Heart right ventricle (tissue), 16 donors: ENCODE measurements around the gene TRIM32. TPM values are rescaled to one million over a fixed set of nuclear protein-coding genes. Genes with fewer than 3 reads are reported as not detected.
A peak's percentile ranks its signal among the peaks of the same experiment; 100 is the strongest.

Experiments used
- ATAC-seq, 8 donors: fragments of 200-7000 bp; cut with Tn5 transposase; one replicate each; pipeline ENCODE4 v1.9.1; 2020; ENCODE audit warnings: mild to moderate bottlenecking in 8 of 8, moderate library complexity in 8 of 8, moderate number of reproducible peaks in 1 of 8
- DNase-seq, 2 donors: peaks; one replicate each; pipeline ENCODE4 v3.0.0-alpha.2; 2020
- H3K27ac ChIP-seq, 10 donors: fragments of 200-600 bp; sonication (generic) in 2 of 10; one replicate each; pipeline versions ENCODE4 v1.5.0 to v1.8.0; 2020 to 2022; ENCODE audit warnings: mild to moderate bottlenecking in 3 of 10
- H3K27me3 ChIP-seq, 7 donors: fragments of 200-600 bp; one replicate each; pipeline ENCODE4 v1.8.0; 2021 to 2022; ENCODE audit warnings: mild to moderate bottlenecking in 2 of 7
- H3K36me3 ChIP-seq, 9 donors: fragments of 200-600 bp; sonication (generic) in 1 of 9; one replicate each; pipeline versions ENCODE4 v1.5.0 to v1.8.0; 2020 to 2022; ENCODE audit warnings: mild to moderate bottlenecking in 2 of 9
- H3K4me1 ChIP-seq, 9 donors: fragments of 200-600 bp; sonication (generic) in 1 of 9; one replicate each; pipeline versions ENCODE4 v1.5.0 to v1.8.0; 2020 to 2022; ENCODE audit warnings: mild to moderate bottlenecking in 4 of 9
- H3K4me3 ChIP-seq, 10 donors: fragments of 200-600 bp; sonication (generic) in 2 of 10; one replicate each; pipeline versions ENCODE4 v1.5.0 to v1.8.0; 2020 to 2022; ENCODE audit warnings: mild to moderate bottlenecking in 7 of 10, moderate library complexity in 2 of 10
- H3K9me3 ChIP-seq, 11 donors: fragments of 200-600 bp in 10 of 11; sonication (generic) in 2 of 11; one replicate each; pipeline versions ENCODE4 v1.5.0 to v1.8.0; 2013 to 2022; ENCODE audit warnings: mild to moderate bottlenecking in 2 of 11, control low read depth in 1 of 11, moderate library complexity in 1 of 11
- WGBS, 2 donors: extraction: QIAGEN DNeasy Blood & Tissue Kit; methylation state at CpG; one replicate each; pipeline ENCODE4 v1.1.7; 2013; ENCODE audit warnings: inconsistent platforms in 1 of 2; 5-methylcytosine and 5-hydroxymethylcytosine counted together
- intact Hi-C, 10 donors: fragments of 100-400 bp; cut with DNase I; formaldehyde crosslinking; loops; one replicate each; pipeline versions ENCODE4 v1.11.1 to v1.14.2; 2022
- polyA plus RNA-seq, 2 donors: library from polyadenylated mRNA; stranded (reverse); fragments of 200-250 nt; gene quantifications; one replicate each; pipeline ENCODE4 v1.2.3, GENCODE V29; 2013
- total RNA-seq, 10 donors: library from RNA; stranded (reverse); fragmentation: NEBNext Ultra II Directional in 3 of 10; extraction: Animal tissue kit (Norgen Biotek cat#: 25700) in 3 of 10; gene quantifications; one replicate each; pipeline versions ENCODE4 v1.2.1 to v1.2.4, GENCODE V29; 2021 to 2023
- TF ChIP-seq, protein P1 (sequence below), 9 donors: fragments of 200-600 bp; sonication (generic) in 2 of 9; IDR thresholded peaks; one replicate each; pipeline versions ENCODE4 v1.5.0 to v1.8.0; 2021 to 2022; ENCODE audit warnings: antibody characterized with exemption in 9 of 9, mild to moderate bottlenecking in 5 of 9, moderate library complexity in 1 of 9
- donor health status: Arrhythmogenic right ventricular cardiomyopathy.
- donor health status: ischemic (EF 13 %, LVEDD 7.1; RV severe dilation, severe dysfunction).
- donor health status: healthy with polysubstance abuse.
- donor health status: DM: no; HTN: yes; CAD: no.
- donor health status: DM: no; HTN: no; CAD: no.
- donor health status: ischemic (EF 25% LVEDD 6.9; RV normal size, moderate dysfunction).
- donor health status: ischemic (EF 25% LVEDD 5.7; RV mildly dilated, moderate dysfunction).
- donor health status: healthy.
- donor health status: DM: yes; HTN: yes; CAD: no.
- donor health status: Ischemic cardiomyopathy.
- donor health status: ischemic (EF 35%, LVEDD 5.7; RV mildly dilated, moderate dysfunction).
- donor health status: nonischemic (EF 11% LVEDD 7.7; RV severe dilation, severe dysfunction).
- donor health status: DM: yes; HTN: yes; CAD: no.
- donor health status: PGD.
- donor health status: ischemic (EF 29% LVEDD 5.4; RV normal size, mild dysfunction).
- donor health status: nonischemic (EF 23%, LVEDD 6.1; RV moderate dilation, normal function).

TRIM32 gene
- total and polyA plus RNA-seq, 12 donors = 2.6 to 21.2 (median 13.4) TPM

DNA sequence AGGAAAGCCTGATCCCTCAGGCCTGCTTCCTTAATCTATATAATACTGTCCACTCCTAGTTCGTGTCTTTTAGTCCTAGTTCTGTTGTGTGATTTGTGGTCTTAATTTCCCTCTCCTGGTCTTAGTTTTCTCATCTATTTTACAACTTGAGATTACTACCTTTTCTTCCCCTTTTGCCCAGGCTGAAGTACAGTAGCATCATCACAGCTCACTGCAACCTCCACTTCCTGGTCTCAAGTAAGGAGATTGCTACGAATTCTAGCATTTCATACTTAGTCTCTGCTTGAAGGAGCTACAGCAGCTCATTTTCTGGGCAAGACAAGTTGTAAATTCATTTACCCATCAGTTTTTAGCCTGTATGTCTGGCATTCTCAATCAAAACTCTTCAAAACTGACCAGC, 5.5 kb downstream of the TRIM32 start:
- Histone ChIP-seq H3K4me1 (peaks cover 7 to 71% (median 28%) of the 10 kb centered on the region in 9 donors), H3K4me3 (no peak overlapping the region), H3K9me3 (no peaks in the 10 kb centered on the region), H3K36me3 (peaks cover 0 to 8% (median 4%) of the 10 kb centered on the region in 9 donors), H3K27ac (no peak overlapping the region), H3K27me3 (no peaks in the 10 kb centered on the region)
- WGBS, 2 donors = 70 to 78% methylated on average over 2 of the region's 2 CpGs
- intact Hi-C loops = no loop called here
- no peak for DNase-seq
- TF ChIP-seq, protein P1, sequence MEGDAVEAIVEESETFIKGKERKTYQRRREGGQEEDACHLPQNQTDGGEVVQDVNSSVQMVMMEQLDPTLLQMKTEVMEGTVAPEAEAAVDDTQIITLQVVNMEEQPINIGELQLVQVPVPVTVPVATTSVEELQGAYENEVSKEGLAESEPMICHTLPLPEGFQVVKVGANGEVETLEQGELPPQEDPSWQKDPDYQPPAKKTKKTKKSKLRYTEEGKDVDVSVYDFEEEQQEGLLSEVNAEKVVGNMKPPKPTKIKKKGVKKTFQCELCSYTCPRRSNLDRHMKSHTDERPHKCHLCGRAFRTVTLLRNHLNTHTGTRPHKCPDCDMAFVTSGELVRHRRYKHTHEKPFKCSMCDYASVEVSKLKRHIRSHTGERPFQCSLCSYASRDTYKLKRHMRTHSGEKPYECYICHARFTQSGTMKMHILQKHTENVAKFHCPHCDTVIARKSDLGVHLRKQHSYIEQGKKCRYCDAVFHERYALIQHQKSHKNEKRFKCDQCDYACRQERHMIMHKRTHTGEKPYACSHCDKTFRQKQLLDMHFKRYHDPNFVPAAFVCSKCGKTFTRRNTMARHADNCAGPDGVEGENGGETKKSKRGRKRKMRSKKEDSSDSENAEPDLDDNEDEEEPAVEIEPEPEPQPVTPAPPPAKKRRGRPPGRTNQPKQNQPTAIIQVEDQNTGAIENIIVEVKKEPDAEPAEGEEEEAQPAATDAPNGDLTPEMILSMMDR (IDR thresholded peaks at IDR 0.05) = no peak
- no peak for ATAC-seq

DNA sequence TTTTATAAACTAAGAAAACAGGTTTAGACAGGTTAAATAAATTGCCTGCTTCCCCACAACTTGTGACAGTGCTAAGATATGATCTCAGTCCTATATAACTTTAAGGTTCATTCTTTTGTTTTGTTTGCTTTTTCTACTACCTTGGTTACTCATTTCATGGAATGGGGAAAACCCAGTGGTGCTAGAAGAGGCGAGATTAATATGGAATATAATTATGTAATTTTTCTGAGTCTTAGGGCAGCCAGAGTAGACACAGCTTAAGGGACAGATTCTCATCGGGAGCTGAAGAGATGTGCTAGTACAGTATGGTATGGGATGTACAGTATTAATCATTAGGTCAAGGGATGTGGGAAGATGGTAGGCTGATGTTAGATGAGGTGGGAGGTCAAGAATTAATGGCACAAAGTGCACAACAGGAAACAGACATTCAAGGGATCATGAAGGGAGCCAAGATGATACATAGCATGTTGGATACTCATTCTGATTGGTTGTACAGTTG, 6.2 kb downstream of the TRIM32 start:
- no peak for DNase-seq

DNA sequence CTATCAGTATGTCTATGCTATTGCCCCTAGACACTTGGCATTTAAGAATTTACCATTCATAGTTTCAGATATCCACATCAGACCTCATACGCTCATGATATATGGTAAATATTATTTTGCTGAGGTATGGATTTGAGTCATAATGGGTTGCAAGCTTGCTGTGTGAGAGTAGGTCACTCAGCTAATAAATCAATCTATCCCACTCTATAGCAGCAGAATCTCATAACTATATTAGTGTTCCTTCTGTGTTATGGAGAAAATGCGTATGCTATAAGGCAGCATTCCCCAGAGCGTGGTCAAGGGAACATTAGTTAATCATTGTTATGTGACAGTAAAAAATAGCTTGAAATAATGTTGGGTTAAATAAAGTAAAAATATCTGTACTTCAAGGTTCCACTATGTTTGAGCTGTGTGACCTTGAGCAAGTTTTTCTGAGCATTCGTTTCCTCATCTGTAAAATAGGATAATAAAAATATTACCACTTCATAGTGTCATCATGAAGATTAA, 7.7 kb downstream of the TRIM32 start:
- TF ChIP-seq, protein P1 (IDR thresholded peaks at IDR 0.05) = no peak
- Histone ChIP-seq H3K27ac (no peak overlapping the region), H3K36me3 (peaks cover 0 to 30% (median 24%) of the 10 kb centered on the region in 9 donors), H3K27me3 (no peaks in the 10 kb centered on the region), H3K4me1 (peaks cover 0 to 51% (median 17%) of the 10 kb centered on the region in 9 donors), H3K9me3 (no peaks in the 10 kb centered on the region), H3K4me3 (no peak overlapping the region)
- ATAC-seq = no peak
- 81 to 88% methylated on average over 4 of the region's 4 CpGs for WGBS, 2 donors
- DNase-seq = no peak
- intact Hi-C loops = no loop called here

More for the DNA sequence above, 6.2 kb downstream of the TRIM32 start:
- H3K4me1 ChIP-seq = peaks cover 2 to 66% (median 22%) of the 10 kb centered on the region in 9 donors
- H3K27ac ChIP-seq = no peak overlapping the region
- TF ChIP-seq, protein P1 (IDR thresholded peaks at IDR 0.05) = no peak
- peak in 1 of 8 donors; percentile 10 for ATAC-seq
- WGBS, 2 donors = 81 to 93% methylated on average over 2 of the region's 2 CpGs
- no peaks in the 10 kb centered on the region for H3K27me3 ChIP-seq
- intact Hi-C loops = no loop called here
- H3K4me3 ChIP-seq = no peak overlapping the region
- no peaks in the 10 kb centered on the region for H3K9me3 ChIP-seq
- H3K36me3 ChIP-seq = peaks cover 0 to 15% (median 10%) of the 10 kb centered on the region in 9 donors

DNA sequence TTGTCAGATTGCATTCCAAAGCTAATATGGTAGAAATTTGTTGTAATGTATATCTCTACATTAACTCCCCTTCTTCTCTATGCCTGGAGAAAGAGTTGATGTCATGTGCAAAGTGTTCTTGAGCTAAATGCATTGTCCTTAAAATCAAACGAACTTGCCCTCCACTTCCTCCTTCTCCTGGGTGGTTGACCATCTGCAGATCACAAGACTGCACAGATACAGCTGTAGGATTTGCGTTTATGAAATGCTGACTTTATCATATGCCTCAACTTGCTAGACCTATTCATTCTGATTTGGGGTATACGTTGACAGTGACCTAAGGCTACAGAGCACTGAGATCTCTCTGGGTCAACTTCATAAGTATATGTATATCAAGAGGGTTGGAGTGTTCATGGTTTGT, 8.3 kb downstream of the TRIM32 start:
- intact Hi-C loops = no loop called here
- H3K4me1 ChIP-seq = peaks cover 0 to 48% (median 17%) of the 10 kb centered on the region in 9 donors
- peaks cover 0 to 36% (median 30%) of the 10 kb centered on the region in 9 donors for H3K36me3 ChIP-seq
- H3K9me3 ChIP-seq = no peaks in the 10 kb centered on the region
- WGBS, 2 donors = 35 to 38% methylated on average over 3 of the region's 3 CpGs
- ATAC-seq (peak in 5 of 8 donors; percentile 15 to 48 (median 34)), DNase-seq (no peak)
- no peak overlapping the region for H3K27ac ChIP-seq
- no peak overlapping the region for H3K4me3 ChIP-seq
- H3K27me3 ChIP-seq = no peaks in the 10 kb centered on the region
- TF ChIP-seq, protein P1 (IDR thresholded peaks at IDR 0.05) = no peak
